Aorta (tissue), 5 donors: Measurements from ENCODE around the gene THOC6. TPM values are rescaled to one million over a fixed set of nuclear protein-coding genes. Genes with fewer than 3 reads are reported as not detected.

Experiments used
- ATAC-seq: fragments of 200-7000 bp; cut with Tn5 transposase; one replicate; pipeline ENCODE4 v1.9.1; 2022; ENCODE audit warnings: moderate library complexity; ENCODE audit not compliant: low FRiP score
- DNase-seq, 2 donors: peaks; one replicate each; pipeline ENCODE4 v3.0.0-alpha.2; 2020
- H3K27ac ChIP-seq, 2 donors: one replicate each; pipeline ENCODE4 v1.5.1; 2013; ENCODE audit warnings: low read length in 2 of 2, mild to moderate bottlenecking in 2 of 2, moderate library complexity in 2 of 2, control low read depth in 1 of 2, inconsistent platforms in 1 of 2, low read depth in 1 of 2
- H3K27me3 ChIP-seq, 2 donors: one replicate each; pipeline ENCODE4 v1.6.1; 2013; ENCODE audit warnings: control low read depth in 1 of 2, low read length in 1 of 2, mild to moderate bottlenecking in 1 of 2, moderate library complexity in 1 of 2; ENCODE audit not compliant: insufficient read depth in 2 of 2, control insufficient read depth in 1 of 2
- H3K36me3 ChIP-seq, 2 donors: one replicate each; pipeline ENCODE4 v1.6.1; 2013; ENCODE audit warnings: control low read depth in 1 of 2, low read length in 1 of 2, mild to moderate bottlenecking in 1 of 2; ENCODE audit not compliant: insufficient read depth in 2 of 2, control insufficient read depth in 1 of 2
- H3K4me1 ChIP-seq, 2 donors: one replicate each; pipeline ENCODE4 v1.6.1; 2013; ENCODE audit warnings: low read length in 2 of 2, control low read depth in 1 of 2, mild to moderate bottlenecking in 1 of 2, moderate library complexity in 1 of 2; ENCODE audit not compliant: insufficient read depth in 2 of 2, control insufficient read depth in 1 of 2
- H3K4me3 ChIP-seq, 2 donors: one replicate each; pipeline ENCODE4 v1.5.1; 2013; ENCODE audit warnings: low read length in 2 of 2, control low read depth in 1 of 2, mild to moderate bottlenecking in 1 of 2
- H3K9me3 ChIP-seq: one replicate; pipeline ENCODE4 v1.6.1; 2013; ENCODE audit warnings: mild to moderate bottlenecking, low read length; ENCODE audit not compliant: control insufficient read depth
- WGBS, 2 donors: extraction: QIAGEN DNeasy Blood & Tissue Kit; methylation state at CpG; one replicate each; pipeline ENCODE4 v1.1.7; 2013; 5-methylcytosine and 5-hydroxymethylcytosine counted together
- intact Hi-C, 2 donors: fragments of 100-400 bp; cut with DNase I; formaldehyde crosslinking; loops; one replicate each; pipeline versions ENCODE4 v1.14.2 to v1.15.0; 2022
- polyA plus RNA-seq, 2 donors: library from polyadenylated mRNA; stranded (reverse); fragments of 200-250 nt; gene quantifications; one replicate each; pipeline ENCODE4 v1.2.3, GENCODE V29; 2013
- total RNA-seq, 2 donors: library from RNA; stranded (reverse); fragmentation: NEBNext Ultra II Directional; extraction: Animal tissue kit (Norgen Biotek cat#: 25700); gene quantifications; one replicate each; pipeline ENCODE4 v1.2.1, GENCODE V29; 2021
- donor health status: healthy with polysubstance abuse.
- donor health status: Bipolar disorder and iron deficiency.
- donor health status: DM: no; HTN: no; CAD: no.
- donor health status: DM: no; HTN: no; CAD: no.
- donor health status: DM: yes; HTN: yes; CAD: no.

The THOC6 gene
- total and polyA plus RNA-seq, 4 donors = 18.5 to 60.6 (median 24.3) TPM

GRCh38 chr16:3001316-3001715, 22.5 kb upstream of the THOC6 start:
- H3K36me3 ChIP-seq = no peaks in the 10 kb centered on the region
- no peaks in the 10 kb centered on the region for H3K9me3 ChIP-seq
- H3K4me3 ChIP-seq = no peak overlapping the region
- 76 to 80% methylated on average over 12 of the region's 12 CpGs for WGBS, 2 donors
- DNase-seq = no peak
- H3K27ac ChIP-seq = no peak overlapping the region
- ATAC-seq = no peak
- intact Hi-C loops = no loop called here
- no peaks in the 10 kb centered on the region for H3K4me1 ChIP-seq
- no peaks in the 10 kb centered on the region for H3K27me3 ChIP-seq

DNA sequence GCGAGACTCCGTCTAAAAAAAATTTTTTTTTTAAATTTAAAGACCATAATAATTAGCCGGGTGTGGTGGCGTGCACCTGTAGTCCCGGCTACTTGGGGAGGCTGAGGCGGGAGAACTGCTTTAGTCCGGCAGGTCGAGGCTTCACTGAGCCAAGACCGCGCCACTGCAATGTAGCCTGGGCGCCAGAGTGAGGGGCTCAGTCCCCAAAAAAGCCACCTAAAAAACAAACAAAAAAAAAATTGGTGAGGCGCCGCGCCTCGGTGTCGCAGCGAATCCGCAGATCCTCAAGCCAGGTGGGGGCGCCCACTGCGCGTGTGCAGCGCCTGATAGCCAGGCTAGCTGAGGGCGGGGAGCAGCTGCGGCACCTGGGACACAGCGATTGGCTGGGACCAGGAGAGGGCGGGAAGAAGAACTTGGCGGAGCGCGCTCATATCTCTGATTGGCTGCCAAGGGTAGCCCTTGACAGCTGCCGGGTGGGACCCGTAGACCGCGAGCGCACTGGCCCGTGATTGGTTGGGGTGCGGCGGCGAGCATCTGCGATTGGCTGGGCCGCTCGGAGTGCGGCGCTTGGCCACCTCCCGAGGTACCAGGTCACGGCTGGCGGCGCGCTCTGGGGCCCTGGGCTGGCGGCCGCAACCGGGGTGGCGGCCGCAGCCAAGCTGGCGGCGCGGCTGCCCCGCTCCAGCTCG, 20.1 kb upstream of the THOC6 start:
- DNase-seq (peak; percentile 98), ATAC-seq (peak; percentile 99)
- Histone ChIP-seq H3K9me3 (no peaks in the 10 kb centered on the region), H3K27me3 (no peaks in the 10 kb centered on the region), H3K36me3 (no peaks in the 10 kb centered on the region), H3K4me1 (no peaks in the 10 kb centered on the region), H3K27ac (no peak overlapping the region), H3K4me3 (peak overlapping the region in 1 of 2 donors; percentile 36)
- 8 to 11% methylated on average over 42 to 58 of the region's 58 CpGs for WGBS, 2 donors
- intact Hi-C loops = no loop called here

DNA sequence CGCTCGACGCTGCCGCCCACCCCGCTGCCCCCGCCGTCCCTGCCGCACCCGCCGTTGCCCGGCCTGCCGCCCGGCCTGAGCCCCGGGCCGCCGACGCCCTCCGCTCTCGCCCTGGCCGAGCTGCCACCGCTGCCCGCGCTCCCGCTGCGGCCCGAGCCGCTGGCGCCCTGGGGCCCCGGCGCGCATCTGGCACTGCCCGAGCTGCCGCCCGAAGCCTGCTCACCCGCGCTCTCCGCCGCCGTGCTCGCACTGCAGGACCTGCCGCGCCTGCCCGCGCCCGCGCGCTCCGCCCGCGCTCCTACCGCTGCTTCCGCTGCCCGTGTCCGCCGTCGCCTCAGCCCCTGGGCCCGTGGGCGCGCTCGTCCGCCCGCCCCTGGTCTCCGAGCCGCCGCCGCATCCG, 19.5 kb upstream of the THOC6 start:
- no peaks in the 10 kb centered on the region for H3K36me3 ChIP-seq
- ATAC-seq (no peak), DNase-seq (no peak)
- WGBS, 2 donors = 0 to 1% methylated on average over 25 to 67 of the region's 67 CpGs
- no peaks in the 10 kb centered on the region for H3K27me3 ChIP-seq
- H3K4me1 ChIP-seq = no peaks in the 10 kb centered on the region
- H3K27ac ChIP-seq = no peak overlapping the region
- intact Hi-C loops = no loop called here
- no peaks in the 10 kb centered on the region for H3K9me3 ChIP-seq
- peak overlapping the region in 1 of 2 donors; percentile 36 for H3K4me3 ChIP-seq

GRCh38 chr16:3004781-3005284, 19.0 kb upstream of the THOC6 start:
- H3K27me3 ChIP-seq = no peaks in the 10 kb centered on the region
- H3K4me1 ChIP-seq = no peaks in the 10 kb centered on the region
- no peak overlapping the region for H3K27ac ChIP-seq
- DNase-seq = no peak
- no peak for ATAC-seq
- H3K4me3 ChIP-seq = no peak overlapping the region
- 20 to 21% methylated on average over 22 to 25 of the region's 25 CpGs for WGBS, 2 donors
- H3K9me3 ChIP-seq = no peaks in the 10 kb centered on the region
- no peaks in the 10 kb centered on the region for H3K36me3 ChIP-seq
- intact Hi-C loops = no loop called here

- intact Hi-C loops = no loop called here
- no peaks in the 10 kb centered on the region for H3K9me3 ChIP-seq
- H3K36me3 ChIP-seq = no peaks in the 10 kb centered on the region
- no peaks in the 10 kb centered on the region for H3K4me1 ChIP-seq
- DNase-seq (no peak), ATAC-seq (no peak)
- 77 to 79% methylated on average over 13 of the region's 13 CpGs for WGBS, 2 donors
- H3K27me3 ChIP-seq = no peaks in the 10 kb centered on the region
- H3K4me3 ChIP-seq = no peak overlapping the region
- H3K27ac ChIP-seq = no peak overlapping the region
These were observed 16.5 kb upstream of the THOC6 start for GRCh38 chr16:3007059-3007956.

DNA sequence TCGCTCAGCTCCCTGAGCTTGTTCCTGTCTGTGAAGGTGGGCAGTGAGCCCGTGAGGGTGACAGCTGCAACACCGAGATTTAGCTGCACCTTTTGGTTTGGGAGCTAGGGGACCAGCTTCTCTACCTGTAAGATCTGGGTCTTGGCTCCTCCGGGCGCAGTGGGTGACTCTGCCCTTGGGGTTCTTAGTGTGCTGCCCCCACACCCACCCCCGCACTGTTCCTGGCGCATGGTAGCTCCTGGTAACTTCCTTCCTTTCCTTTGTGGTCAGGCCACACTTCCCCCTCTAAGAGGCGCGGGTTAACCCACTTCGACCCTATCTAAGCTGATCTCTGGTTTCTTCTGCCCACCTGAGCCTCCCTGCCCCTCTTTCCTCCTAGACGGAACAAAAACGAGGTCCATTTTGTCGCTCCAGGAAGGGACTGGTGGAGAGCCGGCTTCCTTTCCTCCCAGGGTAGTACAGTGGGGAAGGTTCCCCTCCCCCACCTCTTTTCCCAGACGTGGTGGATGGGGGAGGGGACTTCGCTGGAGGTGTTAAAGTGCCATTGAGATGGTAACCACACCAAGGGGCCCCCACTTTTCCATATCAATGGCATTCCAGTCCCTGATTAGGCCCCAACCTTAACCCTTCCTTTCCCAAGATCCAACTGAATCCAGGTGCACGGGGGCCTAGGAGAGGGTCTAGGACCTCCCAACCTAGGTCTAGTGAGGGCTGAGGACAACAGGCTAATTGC, 15.7 kb upstream of the THOC6 start:
- DNase-seq (no peak), ATAC-seq (no peak)
- WGBS, 2 donors = 26 to 31% methylated on average over 17 of the region's 17 CpGs
- Histone ChIP-seq H3K4me3 (no peak overlapping the region), H3K36me3 (no peaks in the 10 kb centered on the region), H3K27ac (no peak overlapping the region), H3K9me3 (no peaks in the 10 kb centered on the region), H3K27me3 (no peaks in the 10 kb centered on the region), H3K4me1 (no peaks in the 10 kb centered on the region)
- intact Hi-C loops = no loop called here

GRCh38 chr16:3008690-3009037, 15.2 kb upstream of the THOC6 start:
- no peaks in the 10 kb centered on the region for H3K4me1 ChIP-seq
- no peak for DNase-seq
- no peak for ATAC-seq
- H3K27ac ChIP-seq = no peak overlapping the region
- no peaks in the 10 kb centered on the region for H3K36me3 ChIP-seq
- no peaks in the 10 kb centered on the region for H3K9me3 ChIP-seq
- H3K4me3 ChIP-seq = no peak overlapping the region
- 25 to 38% methylated on average over 4 of the region's 4 CpGs for WGBS, 2 donors
- H3K27me3 ChIP-seq = no peaks in the 10 kb centered on the region
- intact Hi-C loops = no loop called here

DNA sequence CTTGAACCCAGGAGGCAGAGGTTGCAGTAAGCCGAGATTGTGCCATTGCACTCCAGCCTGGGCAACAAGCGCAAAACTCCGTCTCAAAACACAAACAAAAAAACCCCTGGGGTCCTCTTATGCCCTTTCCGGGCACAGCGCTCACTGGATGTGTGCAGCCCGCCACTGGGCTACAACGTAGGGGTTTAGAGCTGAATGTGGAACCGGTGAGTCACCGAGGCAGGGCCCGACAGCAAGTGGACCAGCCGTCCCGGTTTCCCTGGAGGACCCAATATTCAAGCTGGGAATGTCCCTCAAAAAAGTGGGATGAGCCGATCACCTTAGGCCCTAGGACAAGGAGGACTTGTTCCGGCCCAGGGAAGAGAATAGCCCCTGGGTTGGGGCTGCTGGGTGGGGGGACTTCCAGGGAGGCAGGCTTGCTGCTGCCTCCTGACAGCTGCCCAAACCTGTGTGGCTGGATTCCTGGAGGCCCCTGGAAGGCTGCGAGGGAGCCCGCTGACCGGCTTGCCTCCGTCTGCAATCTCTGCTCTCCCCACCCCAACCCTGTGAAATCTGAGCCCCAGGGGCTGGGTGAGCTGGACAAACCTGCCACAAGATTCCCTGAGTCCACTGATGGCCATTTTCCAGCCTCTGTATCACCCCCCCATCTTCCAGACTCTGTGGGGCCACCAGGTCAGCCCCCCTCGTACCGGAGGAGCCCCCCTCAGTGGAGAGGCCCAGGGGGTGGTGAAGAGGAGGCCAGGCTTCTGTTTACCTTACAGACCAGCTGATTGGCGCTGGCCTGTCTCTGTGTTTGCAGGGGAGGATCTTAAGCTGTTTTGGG, 14.1 kb upstream of the THOC6 start:
- ATAC-seq (no peak), DNase-seq (no peak)
- intact Hi-C loops = no loop called here
- WGBS, 2 donors = 40 to 49% methylated on average over 21 of the region's 21 CpGs
- H3K4me3 ChIP-seq = no peak overlapping the region
- no peaks in the 10 kb centered on the region for H3K27me3 ChIP-seq
- no peaks in the 10 kb centered on the region for H3K4me1 ChIP-seq
- no peak overlapping the region for H3K27ac ChIP-seq
- H3K36me3 ChIP-seq = no peaks in the 10 kb centered on the region
- H3K9me3 ChIP-seq = no peaks in the 10 kb centered on the region
